Measurements from ENCODE around the gene MCM3AP. TPM values are rescaled to one million over a fixed set of nuclear protein-coding genes. Genes with fewer than 3 reads are reported as not detected.

MCM3AP gene
- total and polyA plus RNA-seq, 2 experiments from 2014 or later, result 39.6 to 106 TPM

GRCh38 chr21:46199436-46200373 lies 85.7 kb downstream of the MCM3AP start:
- Histone ChIP-seq H3K4me3 (no peak overlapping the region), H3K27ac (no peak overlapping the region), H3K36me3 (peaks cover 21% of the 10 kb centered on the region), H3K27me3 (no peaks in the 10 kb centered on the region), H3K9me3 (ENCODE audit: low read depth) (no peaks in the 10 kb centered on the region), H3K4me1 (ENCODE audit: low read depth) (no peaks in the 10 kb centered on the region)
- no peak for DNase-seq (ENCODE audit: low read depth in 1 of 2, low spot score in 1 of 2)
- no peak for TF ChIP-seq CTCF (IDR thresholded peaks at IDR 0.05; ENCODE audit: low read depth, low read length)

GRCh38 chr21:46196733-46197132 lies 88.7 kb downstream of the MCM3AP start:
- H3K36me3 ChIP-seq, result peaks cover 13% of the 10 kb centered on the region
- no peak for DNase-seq (ENCODE audit: low read depth in 1 of 2, low spot score in 1 of 2)

GRCh38 chr21:46195595-46196195 lies 89.7 kb downstream of the MCM3AP start:
- H3K36me3 ChIP-seq, result peaks cover 13% of the 10 kb centered on the region
- DNase-seq (ENCODE audit: low read depth in 1 of 2, low spot score in 1 of 2), result no peak
- no peak for TF ChIP-seq CTCF (IDR thresholded peaks at IDR 0.05; ENCODE audit: low read depth, low read length)

More at GRCh38 chr21:46196733-46197132, 88.7 kb downstream of the MCM3AP start:
- TF ChIP-seq CTCF (IDR thresholded peaks at IDR 0.05; ENCODE audit: low read depth, low read length), result no peak
- no peaks in the 10 kb centered on the region for H3K27me3 ChIP-seq
- no peak overlapping the region for H3K4me3 ChIP-seq
- no peaks in the 10 kb centered on the region for H3K9me3 ChIP-seq (ENCODE audit: low read depth)
- no peaks in the 10 kb centered on the region for H3K4me1 ChIP-seq (ENCODE audit: low read depth)
- H3K27ac ChIP-seq, result no peak overlapping the region

GRCh38 chr21:46194374-46195334 lies 90.8 kb downstream of the MCM3AP start:
- DNase-seq (ENCODE audit: low read depth in 1 of 2, low spot score in 1 of 2), result no peak
- Histone ChIP-seq H3K36me3 (peaks cover 9% of the 10 kb centered on the region), H3K9me3 (ENCODE audit: low read depth) (no peaks in the 10 kb centered on the region), H3K4me3 (no peak overlapping the region), H3K27me3 (no peaks in the 10 kb centered on the region), H3K4me1 (ENCODE audit: low read depth) (no peaks in the 10 kb centered on the region), H3K27ac (no peak overlapping the region)
- no peak for TF ChIP-seq CTCF (IDR thresholded peaks at IDR 0.05; ENCODE audit: low read depth, low read length)

More at GRCh38 chr21:46195595-46196195, 89.7 kb downstream of the MCM3AP start:
- H3K4me1 ChIP-seq (ENCODE audit: low read depth), result no peaks in the 10 kb centered on the region
- no peaks in the 10 kb centered on the region for H3K27me3 ChIP-seq
- no peak overlapping the region for H3K4me3 ChIP-seq
- no peak overlapping the region for H3K27ac ChIP-seq
- no peaks in the 10 kb centered on the region for H3K9me3 ChIP-seq (ENCODE audit: low read depth)

GRCh38 chr21:46193829-46194373 lies 91.5 kb downstream of the MCM3AP start:
- H3K4me1 ChIP-seq (ENCODE audit: low read depth), result peaks cover 7% of the 10 kb centered on the region
- H3K36me3 ChIP-seq, result peaks cover 5% of the 10 kb centered on the region
- no peak overlapping the region for H3K27ac ChIP-seq
- no peaks in the 10 kb centered on the region for H3K27me3 ChIP-seq
- TF ChIP-seq CTCF (IDR thresholded peaks at IDR 0.05; ENCODE audit: low read depth, low read length), result no peak
- no peak for DNase-seq (ENCODE audit: low read depth in 1 of 2, low spot score in 1 of 2)
- no peak overlapping the region for H3K4me3 ChIP-seq
- no peaks in the 10 kb centered on the region for H3K9me3 ChIP-seq (ENCODE audit: low read depth)
